Esophagus muscularis mucosa (tissue), 4 donors: ENCODE results near the gene ERBB4. TPM values are rescaled to one million over a fixed set of nuclear protein-coding genes. Genes with fewer than 3 reads are reported as not detected.

Experiments used
- DNase-seq: peaks from one replicate; pipeline ENCODE4 v3.0.0-alpha.2; 2017; ENCODE audit errors: extremely low spot score
- H3K27ac ChIP-seq, 4 donors: fragments of 200-600 bp; sonication (generic); replicated peaks in 1 of 4; 1 replicate in 3 of 4; 2 replicates in 1 of 4; pipeline ENCODE4 v1.5.1; 2016 to 2019; ENCODE audit warnings: mild to moderate bottlenecking in 1 of 4
- H3K27me3 ChIP-seq, 4 donors: fragments of 200-600 bp; sonication (generic); one replicate each; pipeline versions ENCODE4 v1.5.1 to v1.6.0; 2016 to 2019
- H3K36me3 ChIP-seq, 4 donors: fragments of 200-600 bp; sonication (generic); one replicate each; pipeline ENCODE4 v1.5.1; 2016 to 2019
- H3K4me1 ChIP-seq, 4 donors: fragments of 200-600 bp; sonication (generic); one replicate each; pipeline ENCODE4 v1.5.1; 2016 to 2019
- H3K4me3 ChIP-seq, 4 donors: fragments of 200-600 bp; sonication (generic); 1 replicate in 2 of 4; 2 replicates in 2 of 4; pipeline ENCODE4 v1.5.1; 2016 to 2019; ENCODE audit warnings: mild to moderate bottlenecking in 4 of 4, moderate library complexity in 1 of 4
- H3K9me3 ChIP-seq, 4 donors: fragments of 200-600 bp; sonication (generic); 1 replicate in 3 of 4; 2 replicates in 1 of 4; pipeline ENCODE4 v1.5.1; 2016 to 2019
- EP300 ChIP-seq: sonication (generic); formaldehyde crosslinking; IDR thresholded peaks from one replicate; pipeline ENCODE4 v1.6.1; 2017; ENCODE audit warnings: antibody characterized with exemption
- POLR2A ChIP-seq: fragments of 450-650 bp; IDR thresholded peaks from one replicate; pipeline ENCODE4 v1.6.1; 2017; ENCODE audit warnings: antibody characterized with exemption, moderate library complexity, mild to moderate bottlenecking, low read depth
- POLR2AphosphoS5 ChIP-seq, 2 donors: sonication (generic); formaldehyde crosslinking; IDR thresholded peaks; one replicate each; pipeline ENCODE4 v1.6.1; 2017; ENCODE audit warnings: antibody characterized with exemption in 2 of 2
- WGBS: methylation state at CpG from one replicate; pipeline ENCODE4 v1.1.5; 2018; 5-methylcytosine and 5-hydroxymethylcytosine counted together
- intact Hi-C: fragments of 100-400 bp; cut with DNase I; formaldehyde crosslinking; loops from one replicate; pipeline ENCODE4 v1.15.1; 2023
- total RNA-seq, 4 donors: library from RNA; depleted of rRNA; stranded (reverse); fragments of >200 nt; gene quantifications; one replicate each; pipeline versions ENCODE4 v1.1.0 to v1.2.1, GENCODE V29; 2016
- TF ChIP-seq, protein P1 (sequence below), 3 experiments: fragments of 200-600 bp in 2 of 3; fragments of 450-650 bp in 1 of 3; sonication (generic) in 2 of 3; IDR thresholded peaks; one replicate each; pipeline ENCODE4 v1.5.1; 2017 to 2019; ENCODE audit warnings: antibody characterized with exemption in 3 of 3, mild to moderate bottlenecking in 2 of 3, moderate library complexity in 1 of 3

Gene ERBB4
- total RNA-seq, 4 donors from 2014 or later: under 0.01 to 0.19 (median 0.17) TPM

DNA sequence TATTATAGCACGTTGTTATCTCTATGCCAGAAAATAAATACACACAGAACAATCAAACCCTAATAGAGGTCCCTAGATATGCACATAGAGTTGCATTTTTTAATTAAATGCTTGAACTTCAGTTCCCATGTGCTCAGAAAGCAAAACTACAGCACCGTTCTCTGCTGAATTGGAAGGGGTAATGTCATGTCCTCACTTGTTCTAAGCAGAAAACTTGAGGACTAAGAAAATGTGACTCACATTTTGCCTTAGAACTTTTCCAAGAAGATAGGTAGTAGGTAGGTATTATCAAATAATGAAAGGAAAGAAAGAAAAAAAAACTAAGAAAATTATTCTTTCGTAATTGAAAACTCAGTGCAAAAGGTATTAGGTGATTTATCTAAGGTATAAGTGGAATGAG is 607.3 kb downstream of the ERBB4 start:
- intact Hi-C loops: no loop called here
- Histone ChIP-seq H3K27ac (no peak overlapping the region), H3K9me3 (no peaks in the 10 kb centered on the region), H3K4me3 (no peak overlapping the region), H3K36me3 (no peaks in the 10 kb centered on the region), H3K4me1 (no peaks in the 10 kb centered on the region), H3K27me3 (no peaks in the 10 kb centered on the region)
- DNase-seq: no peak
- no peak for TF ChIP-seq POLR2A
- TF ChIP-seq, protein P1, sequence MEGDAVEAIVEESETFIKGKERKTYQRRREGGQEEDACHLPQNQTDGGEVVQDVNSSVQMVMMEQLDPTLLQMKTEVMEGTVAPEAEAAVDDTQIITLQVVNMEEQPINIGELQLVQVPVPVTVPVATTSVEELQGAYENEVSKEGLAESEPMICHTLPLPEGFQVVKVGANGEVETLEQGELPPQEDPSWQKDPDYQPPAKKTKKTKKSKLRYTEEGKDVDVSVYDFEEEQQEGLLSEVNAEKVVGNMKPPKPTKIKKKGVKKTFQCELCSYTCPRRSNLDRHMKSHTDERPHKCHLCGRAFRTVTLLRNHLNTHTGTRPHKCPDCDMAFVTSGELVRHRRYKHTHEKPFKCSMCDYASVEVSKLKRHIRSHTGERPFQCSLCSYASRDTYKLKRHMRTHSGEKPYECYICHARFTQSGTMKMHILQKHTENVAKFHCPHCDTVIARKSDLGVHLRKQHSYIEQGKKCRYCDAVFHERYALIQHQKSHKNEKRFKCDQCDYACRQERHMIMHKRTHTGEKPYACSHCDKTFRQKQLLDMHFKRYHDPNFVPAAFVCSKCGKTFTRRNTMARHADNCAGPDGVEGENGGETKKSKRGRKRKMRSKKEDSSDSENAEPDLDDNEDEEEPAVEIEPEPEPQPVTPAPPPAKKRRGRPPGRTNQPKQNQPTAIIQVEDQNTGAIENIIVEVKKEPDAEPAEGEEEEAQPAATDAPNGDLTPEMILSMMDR (IDR thresholded peaks at IDR 0.05): no peak
- TF ChIP-seq POLR2AphosphoS5 (IDR thresholded peaks at IDR 0.05): no peak
- TF ChIP-seq EP300: no peak
- 38% methylated on average over 3 of the region's 3 CpGs for WGBS

DNA sequence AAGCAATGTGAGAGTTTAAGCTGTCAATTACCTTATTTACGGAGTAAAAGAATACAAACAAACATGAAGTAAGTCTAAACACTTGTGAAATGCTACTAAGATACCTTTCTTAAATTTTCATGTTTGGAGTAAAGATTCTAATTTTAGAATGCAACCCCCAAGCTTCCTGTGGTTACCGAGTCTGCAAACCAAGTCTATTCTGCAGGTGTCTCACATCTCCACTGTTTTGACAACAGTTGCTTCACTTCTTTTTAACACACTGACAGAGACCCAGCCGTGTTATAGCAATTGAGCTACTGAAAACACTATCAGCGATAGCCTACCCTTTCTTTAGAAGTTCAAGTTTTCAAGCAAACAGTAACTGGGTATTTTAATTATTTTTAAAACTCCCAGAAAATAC is 608.3 kb downstream of the ERBB4 start:
- Histone ChIP-seq H3K4me3 (no peak overlapping the region), H3K27ac (no peak overlapping the region), H3K4me1 (no peaks in the 10 kb centered on the region), H3K9me3 (no peaks in the 10 kb centered on the region), H3K36me3 (no peaks in the 10 kb centered on the region), H3K27me3 (no peaks in the 10 kb centered on the region)
- intact Hi-C loops: no loop called here
- TF ChIP-seq POLR2A: no peak
- TF ChIP-seq, protein P1 (IDR thresholded peaks at IDR 0.05): no peak
- no peak for TF ChIP-seq EP300
- no peak for TF ChIP-seq POLR2AphosphoS5 (IDR thresholded peaks at IDR 0.05)
- no peak for DNase-seq
- 24% methylated on average over 4 of the region's 4 CpGs for WGBS

DNA sequence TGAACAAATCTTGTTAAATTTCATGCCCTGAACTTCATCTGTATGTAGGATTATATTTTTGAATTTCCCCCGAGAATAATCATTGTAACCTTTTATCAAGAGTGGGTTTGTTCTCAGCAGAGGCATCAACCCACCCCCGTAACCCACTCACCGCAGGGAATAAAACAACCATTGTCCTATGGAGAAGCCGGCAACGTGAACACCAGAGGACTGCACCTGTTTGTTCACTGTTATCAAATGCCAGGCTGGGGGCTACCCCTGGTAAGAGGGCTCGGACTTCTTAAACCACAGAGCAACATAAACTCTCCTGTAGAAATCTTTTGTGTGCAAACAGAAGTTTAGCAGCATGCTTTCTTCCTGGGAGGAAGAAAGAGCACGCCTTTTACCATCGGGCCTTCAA is 610.4 kb downstream of the ERBB4 start:
- H3K36me3 ChIP-seq: no peaks in the 10 kb centered on the region
- H3K4me1 ChIP-seq: no peaks in the 10 kb centered on the region
- intact Hi-C loops: no loop called here
- 72% methylated on average over 8 of the region's 8 CpGs for WGBS
- TF ChIP-seq, protein P1 (IDR thresholded peaks at IDR 0.05): no peak
- TF ChIP-seq EP300: no peak
- no peak for TF ChIP-seq POLR2AphosphoS5 (IDR thresholded peaks at IDR 0.05)
- TF ChIP-seq POLR2A: no peak
- no peak overlapping the region for H3K27ac ChIP-seq
- no peak overlapping the region for H3K4me3 ChIP-seq
- no peak for DNase-seq
- H3K9me3 ChIP-seq: no peaks in the 10 kb centered on the region
- H3K27me3 ChIP-seq: no peaks in the 10 kb centered on the region

DNA sequence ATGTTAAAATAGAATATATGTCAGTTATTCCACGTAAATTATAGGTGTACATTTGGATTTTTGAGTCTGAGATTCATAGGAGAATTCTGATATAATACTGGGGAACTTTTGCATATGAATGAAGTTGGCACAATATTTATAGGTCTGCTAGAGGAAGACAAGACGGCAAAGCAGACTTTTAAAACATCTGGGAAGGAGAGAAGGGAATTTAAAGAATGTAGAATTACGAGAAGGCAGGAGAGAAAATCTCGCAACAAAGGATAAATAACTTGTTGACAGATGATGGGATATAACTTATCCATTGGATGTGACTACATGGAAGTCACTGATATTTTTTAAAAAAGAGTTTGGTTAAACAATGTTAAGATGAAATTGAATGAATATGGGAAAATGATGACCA is 615.6 kb downstream of the ERBB4 start:
- 46% methylated on average over 4 of the region's 4 CpGs for WGBS
- H3K4me3 ChIP-seq: no peak overlapping the region
- no peak overlapping the region for H3K27ac ChIP-seq
- no peaks in the 10 kb centered on the region for H3K36me3 ChIP-seq
- no peak for DNase-seq
- no peaks in the 10 kb centered on the region for H3K27me3 ChIP-seq
- TF ChIP-seq EP300: no peak
- intact Hi-C loops: no loop called here
- no peaks in the 10 kb centered on the region for H3K4me1 ChIP-seq
- no peaks in the 10 kb centered on the region for H3K9me3 ChIP-seq

DNA sequence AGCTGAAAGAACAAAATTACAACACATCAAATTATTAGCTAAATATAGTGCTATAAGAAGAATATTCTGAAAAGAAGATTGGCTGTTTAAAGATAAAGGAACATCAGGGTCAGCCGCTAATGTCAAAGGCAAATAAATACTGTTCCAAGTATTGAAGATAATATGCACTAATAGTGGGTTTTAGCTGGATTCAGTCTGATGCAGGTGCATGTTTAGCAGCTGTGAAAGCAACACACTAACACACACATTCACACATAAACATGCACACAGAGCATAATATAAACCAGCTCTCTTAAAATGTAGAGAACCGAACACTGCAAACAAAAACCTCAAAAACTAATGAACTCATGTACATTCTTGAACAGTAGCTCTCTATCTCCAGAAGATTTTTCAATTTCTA is 634.6 kb downstream of the ERBB4 start:
- Histone ChIP-seq H3K4me3 (no peak overlapping the region), H3K36me3 (no peaks in the 10 kb centered on the region), H3K27me3 (no peaks in the 10 kb centered on the region), H3K9me3 (no peaks in the 10 kb centered on the region), H3K27ac (no peak overlapping the region), H3K4me1 (peaks cover 0 to 6% (median 2%) of the 10 kb centered on the region in 4 donors)
- TF ChIP-seq EP300: no peak
- TF ChIP-seq, protein P1 (IDR thresholded peaks at IDR 0.05): no peak
- no peak for TF ChIP-seq POLR2A
- TF ChIP-seq POLR2AphosphoS5 (IDR thresholded peaks at IDR 0.05): no peak
- no peak for DNase-seq
- WGBS: 78% methylated on average over 2 of the region's 2 CpGs
- intact Hi-C loops: no loop called here
